ENCODE results near the gene CDK12. TPM values are rescaled to one million over a fixed set of nuclear protein-coding genes. Genes with fewer than 3 reads are reported as not detected.

CDK12 gene
- total RNA-seq, 2 donors from 2014 or later, result 17.4 to 25.1 TPM

GRCh38 chr17:39447561-39447960, 13.7 kb upstream of the CDK12 start:
- ATAC-seq (no peak), DNase-seq (no peak)
- WGBS, 2 donors, result 82 to 85% methylated on average over 5 of the region's 5 CpGs
- Histone ChIP-seq H3K4me1 (peaks cover 17% of the 10 kb centered on the region), H3K9me3 (no peaks in the 10 kb centered on the region), H3K27ac (no peak overlapping the region), H3K4me3 (no peak overlapping the region), H3K36me3 (replicated peaks in 1 of 2; ENCODE audit: insufficient read depth in 1 of 2, low read depth in 2 of 2) (peaks cover 8 to 14% of the 10 kb centered on the region in 2 donors), H3K27me3 (no peaks in the 10 kb centered on the region)
- intact Hi-C loops (cut with DNase I), result no loop called here
- no peak for TF ChIP-seq POLR2A (IDR thresholded peaks at IDR 0.05)
- TF ChIP-seq, protein P1, sequence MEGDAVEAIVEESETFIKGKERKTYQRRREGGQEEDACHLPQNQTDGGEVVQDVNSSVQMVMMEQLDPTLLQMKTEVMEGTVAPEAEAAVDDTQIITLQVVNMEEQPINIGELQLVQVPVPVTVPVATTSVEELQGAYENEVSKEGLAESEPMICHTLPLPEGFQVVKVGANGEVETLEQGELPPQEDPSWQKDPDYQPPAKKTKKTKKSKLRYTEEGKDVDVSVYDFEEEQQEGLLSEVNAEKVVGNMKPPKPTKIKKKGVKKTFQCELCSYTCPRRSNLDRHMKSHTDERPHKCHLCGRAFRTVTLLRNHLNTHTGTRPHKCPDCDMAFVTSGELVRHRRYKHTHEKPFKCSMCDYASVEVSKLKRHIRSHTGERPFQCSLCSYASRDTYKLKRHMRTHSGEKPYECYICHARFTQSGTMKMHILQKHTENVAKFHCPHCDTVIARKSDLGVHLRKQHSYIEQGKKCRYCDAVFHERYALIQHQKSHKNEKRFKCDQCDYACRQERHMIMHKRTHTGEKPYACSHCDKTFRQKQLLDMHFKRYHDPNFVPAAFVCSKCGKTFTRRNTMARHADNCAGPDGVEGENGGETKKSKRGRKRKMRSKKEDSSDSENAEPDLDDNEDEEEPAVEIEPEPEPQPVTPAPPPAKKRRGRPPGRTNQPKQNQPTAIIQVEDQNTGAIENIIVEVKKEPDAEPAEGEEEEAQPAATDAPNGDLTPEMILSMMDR (IDR thresholded peaks at IDR 0.05), result no peak

DNA sequence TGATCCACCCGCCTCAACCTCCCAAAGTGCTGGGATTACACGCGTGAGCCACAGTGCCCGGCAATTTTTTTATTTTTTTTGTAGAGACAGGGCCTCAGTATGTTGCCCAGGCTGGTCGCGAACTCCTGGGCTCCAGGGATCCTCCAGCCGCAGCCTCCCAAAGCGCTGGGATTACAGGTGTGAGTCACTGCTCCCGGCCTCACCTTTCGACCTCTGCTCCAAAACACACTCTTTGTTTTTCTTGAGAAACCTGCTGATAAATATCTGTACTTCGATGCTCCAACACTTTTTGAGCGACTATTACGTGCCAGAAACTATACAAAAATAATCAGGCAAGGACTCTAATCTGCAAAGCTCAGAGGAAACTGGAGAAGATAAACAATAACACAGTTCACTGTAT, 11.2 kb upstream of the CDK12 start:
- intact Hi-C loops (cut with DNase I), result no loop called here
- TF ChIP-seq, protein P1 (IDR thresholded peaks at IDR 0.05), result no peak
- no peak for TF ChIP-seq POLR2A (IDR thresholded peaks at IDR 0.05)
- ATAC-seq (no peak), DNase-seq (no peak)
- Histone ChIP-seq H3K4me1 (peaks cover 17% of the 10 kb centered on the region), H3K9me3 (no peaks in the 10 kb centered on the region), H3K27me3 (no peaks in the 10 kb centered on the region), H3K36me3 (replicated peaks in 1 of 2; ENCODE audit: insufficient read depth in 1 of 2, low read depth in 2 of 2) (peaks cover 3 to 9% of the 10 kb centered on the region in 2 donors), H3K4me3 (no peak overlapping the region), H3K27ac (no peak overlapping the region)
- WGBS, 2 donors, result 77 to 82% methylated on average over 13 of the region's 13 CpGs

GRCh38 chr17:39450847-39451581, 10.3 kb upstream of the CDK12 start, which contains the start of gene MED1:
Gene MED1, minus strand, starts transcription at chr17:39451263. Its CDS starts 201 bp downstream, at chr17:39451062.
- TF ChIP-seq POLR2A (IDR thresholded peaks at IDR 0.05), result peak in 2 of 3 donors; percentile 78 to 82
- TF ChIP-seq, protein P1 (IDR thresholded peaks at IDR 0.05), result no peak
- intact Hi-C loops (cut with DNase I), result no loop called here

DNA sequence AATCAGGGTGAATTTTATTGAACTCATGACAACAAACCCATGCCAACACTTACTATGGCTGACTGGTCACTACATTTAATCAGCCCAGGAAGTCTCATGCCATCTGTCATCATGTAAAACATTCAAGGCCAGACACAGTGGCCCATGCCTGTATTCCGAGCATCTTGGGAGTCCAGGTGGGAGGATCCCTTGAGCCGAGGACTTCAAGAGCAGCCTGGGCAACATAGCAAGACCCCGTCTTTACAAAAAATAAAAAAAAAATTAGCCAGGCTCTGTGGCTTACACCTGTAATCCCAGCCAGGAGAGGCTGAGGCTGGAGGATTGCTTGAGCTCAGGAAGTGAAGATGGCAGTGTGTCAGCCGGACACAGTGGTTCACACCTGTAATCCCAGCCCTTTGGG, 5.4 kb upstream of the CDK12 start:
- DNase-seq, result no peak
- Histone ChIP-seq H3K9me3 (no peaks in the 10 kb centered on the region), H3K27me3 (no peaks in the 10 kb centered on the region), H3K4me3 (no peak overlapping the region), H3K36me3 (replicated peaks in 1 of 2; ENCODE audit: insufficient read depth in 1 of 2, low read depth in 2 of 2) (no peaks in the 10 kb centered on the region), H3K27ac (no peak overlapping the region), H3K4me1 (peaks cover 8% of the 10 kb centered on the region)
- TF ChIP-seq, protein P1 (IDR thresholded peaks at IDR 0.05), result no peak
- TF ChIP-seq POLR2A (IDR thresholded peaks at IDR 0.05), result no peak
- ATAC-seq, result no peak
- 75 to 80% methylated on average over 4 of the region's 4 CpGs for WGBS, 2 donors
- intact Hi-C loops (cut with DNase I), result no loop called here

More at GRCh38 chr17:39450847-39451581, 10.3 kb upstream of the CDK12 start, which contains the start of gene MED1:
- 0% methylated on average over 21 to 37 of the region's 37 CpGs for WGBS, 2 donors
- peak; percentile 99 for ATAC-seq
- Histone ChIP-seq H3K4me3 (peak within 1 kb of the TSS; percentile 72 to 77), H3K27ac (peak within 1 kb of the TSS; percentile 42 to 82 (median 76)), H3K36me3 (replicated peaks in 1 of 2; ENCODE audit: insufficient read depth in 1 of 2, low read depth in 2 of 2) (peaks cover under 1 to 3% of the 10 kb centered on the region in 2 donors), H3K27me3 (no peaks in the 10 kb centered on the region), H3K4me1 (peaks cover 17% of the 10 kb centered on the region), H3K9me3 (no peaks in the 10 kb centered on the region)
- peak; percentile 94 to 98 (median 96) for DNase-seq

Data from body of pancreas (tissue), 4 donors.